H1 (cell line): Measurements from ENCODE around the gene EPHB1. TPM values are rescaled to one million over a fixed set of nuclear protein-coding genes. Genes with fewer than 3 reads are reported as not detected.

Source experiments
- CTCF ChIA-PET: fragments of 300-600 bp; sonication (Branson Sonifier 250); formaldehyde crosslinking; loops from one replicate; lab custom pipeline; 2021; ENCODE audit not compliant: partially characterized antibody; lab: Charles Lee
- POLR2A ChIA-PET: fragments of 300-600 bp; sonication (Branson Sonifier 250); formaldehyde crosslinking; loops from one replicate; lab custom pipeline; 2021; ENCODE audit warnings: inconsistent platforms; ENCODE audit not compliant: partially characterized antibody; lab: Charles Lee
- DNase-seq, 2 experiments: peaks; one replicate each; pipeline versions ENCODE4 v3.0.0 to v3.0.0-alpha.2; 2010 to 2022; ENCODE audit warnings: low spot score in 2 of 2, low read depth in 1 of 2, mixed read lengths in 1 of 2
- FAIRE-seq: peaks from 2 replicates; lab custom pipeline; 2011; peaks lifted over from hg19 to GRCh38; lab: Jason Lieb, UNC
- H2AFZ ChIP-seq: 2 replicates; pipeline ENCODE4 v1.8.1; 2012; ENCODE audit warnings: low read length, inconsistent platforms
- H2AK5ac ChIP-seq: 2 replicates; pipeline ENCODE4 v1.6.1; 2013; ENCODE audit warnings: low read depth, low read length
- H2BK120ac ChIP-seq: replicated peaks from 2 replicates; pipeline ENCODE3; 2013; ENCODE audit warnings: low read depth, low read length, inconsistent platforms
- H2BK12ac ChIP-seq: 2 replicates; pipeline ENCODE4 v1.6.1; 2013; ENCODE audit warnings: low read depth, low read length
- H2BK15ac ChIP-seq: 2 replicates; pipeline ENCODE4 v1.6.1; 2013; ENCODE audit warnings: low read length
- H2BK20ac ChIP-seq: 2 replicates; pipeline ENCODE4 v1.6.1; 2013; ENCODE audit warnings: low read length
- H2BK5ac ChIP-seq: 2 replicates; pipeline ENCODE4 v1.6.1; 2013; ENCODE audit warnings: low read depth, low read length
- H3K14ac ChIP-seq: 2 replicates; pipeline ENCODE4 v1.6.1; 2013; ENCODE audit warnings: inconsistent platforms; ENCODE audit not compliant: insufficient read length
- H3K18ac ChIP-seq: 2 replicates; pipeline ENCODE4 v1.6.1; 2013; ENCODE audit warnings: low read length; ENCODE audit errors: extremely low read depth
- H3K23ac ChIP-seq: 2 replicates; pipeline ENCODE4 v1.6.1; 2013; ENCODE audit warnings: inconsistent platforms; ENCODE audit not compliant: insufficient read length
- H3K23me2 ChIP-seq: 2 replicates; pipeline ENCODE4 v1.6.1; 2013; ENCODE audit warnings: low read depth, low read length
- H3K27ac ChIP-seq: 2 replicates; pipeline ENCODE4 v1.6.1; 2011; ENCODE audit warnings: low read depth, low read length, inconsistent platforms
- H3K27me3 ChIP-seq, 4 experiments: replicated peaks in 1 of 4; 1 replicate in 1 of 4; 2 replicates in 3 of 4; pipeline versions ENCODE4 v1.6.1 to v1.8.1; 2011 to 2013; ENCODE audit warnings: low read length in 3 of 4, mild to moderate bottlenecking in 3 of 4, inconsistent platforms in 2 of 4, mixed read lengths in 2 of 4, moderate library complexity in 1 of 4; ENCODE audit not compliant: control insufficient read depth in 3 of 4, insufficient read depth in 3 of 4; ENCODE audit errors: extremely low read depth in 1 of 4
- H3K36me3 ChIP-seq, 4 experiments: 2 replicates each; pipeline versions ENCODE4 v1.6.1 to v1.8.1; 2011 to 2013; ENCODE audit warnings: mild to moderate bottlenecking in 4 of 4, low read length in 3 of 4, moderate library complexity in 2 of 4, control low read depth in 1 of 4, inconsistent platforms in 1 of 4; ENCODE audit not compliant: insufficient read depth in 4 of 4, control insufficient read depth in 2 of 4
- H3K4ac ChIP-seq: replicated peaks from 2 replicates; pipeline ENCODE3; 2013; ENCODE audit warnings: low read length, low read depth, mixed read lengths, inconsistent platforms; ENCODE audit not compliant: insufficient read length
- H3K4me1 ChIP-seq, 4 experiments: replicated peaks in 1 of 4; 1 replicate in 1 of 4; 2 replicates in 3 of 4; pipeline versions ENCODE4 v1.6.1 to v1.8.1; 2011 to 2013; ENCODE audit warnings: low read length in 3 of 4, inconsistent platforms in 2 of 4, mixed read lengths in 1 of 4; ENCODE audit not compliant: insufficient read depth in 4 of 4, control insufficient read depth in 3 of 4
- H3K4me2 ChIP-seq, 2 experiments: 2 replicates each; pipeline versions ENCODE4 v1.6.1 to v1.8.1; 2011 to 2013; ENCODE audit warnings: low read depth in 2 of 2, low read length in 2 of 2, control low read depth in 1 of 2, inconsistent platforms in 1 of 2, mild to moderate bottlenecking in 1 of 2; ENCODE audit not compliant: insufficient read depth in 1 of 2
- H3K4me3 ChIP-seq, 4 experiments: fragments of 200-600, 300-600 bp in 1 of 4; sonication (generic), shearing (Covaris generic), sonication (Bioruptor Twin) in 1 of 4; 2 replicates each; pipeline versions ENCODE4 v1.5.1 to v1.8.1; 2011 to 2016; ENCODE audit warnings: low read length in 4 of 4, low read depth in 3 of 4, control low read depth in 2 of 4, inconsistent platforms in 2 of 4, mild to moderate bottlenecking in 2 of 4, mixed read lengths in 1 of 4, moderate library complexity in 1 of 4; ENCODE audit not compliant: insufficient read depth in 2 of 4; ENCODE audit errors: extremely low read depth in 1 of 4
- H3K56ac ChIP-seq: replicated peaks from 2 replicates; pipeline ENCODE3; 2013; ENCODE audit warnings: low read depth, mild to moderate bottlenecking, mixed read lengths, low read length, inconsistent platforms; ENCODE audit not compliant: insufficient read length
- H3K79me1 ChIP-seq: 2 replicates; pipeline ENCODE4 v1.6.1; 2013; ENCODE audit warnings: low read depth, low read length, control low read depth
- H3K79me2 ChIP-seq, 2 experiments: 2 replicates each; pipeline versions ENCODE4 v1.6.1 to v1.8.1; 2012 to 2013; ENCODE audit warnings: low read length in 2 of 2, mild to moderate bottlenecking in 2 of 2, inconsistent platforms in 1 of 2; ENCODE audit not compliant: insufficient read depth in 2 of 2, control insufficient read depth in 1 of 2
- H3K9ac ChIP-seq, 4 experiments: replicated peaks in 1 of 4; 1 replicate in 1 of 4; 2 replicates in 3 of 4; pipeline versions ENCODE4 v1.6.1 to v1.8.1; 2011 to 2013; ENCODE audit warnings: low read depth in 3 of 4, low read length in 3 of 4, control low read depth in 2 of 4, mild to moderate bottlenecking in 2 of 4, moderate library complexity in 2 of 4, inconsistent platforms in 1 of 4; ENCODE audit errors: extremely low read depth in 1 of 4
- H3K9me3 ChIP-seq, 2 experiments: 2 replicates each; pipeline versions ENCODE4 v1.6.1 to v1.8.1; 2012 to 2013; ENCODE audit warnings: mild to moderate bottlenecking in 2 of 2, moderate library complexity in 2 of 2, control low read depth in 1 of 2, inconsistent platforms in 1 of 2, low read depth in 1 of 2, low read length in 1 of 2, mixed read lengths in 1 of 2; ENCODE audit not compliant: insufficient read depth in 2 of 2
- H4K20me1 ChIP-seq, 2 experiments: replicated peaks in 1 of 2; 2 replicates each; pipeline versions ENCODE3 to v1.8.1; 2011 to 2013; ENCODE audit warnings: inconsistent platforms in 2 of 2, low read length in 2 of 2, mild to moderate bottlenecking in 1 of 2; ENCODE audit not compliant: insufficient read depth in 2 of 2, control insufficient read depth in 1 of 2
- H4K5ac ChIP-seq: 2 replicates; pipeline ENCODE4 v1.6.1; 2013; ENCODE audit warnings: low read length, low read depth, mixed read lengths, inconsistent platforms; ENCODE audit not compliant: insufficient read length
- H4K8ac ChIP-seq: 2 replicates; pipeline ENCODE4 v1.8.0; 2013; ENCODE audit warnings: mild to moderate bottlenecking, moderate library complexity, low read length, inconsistent platforms; ENCODE audit not compliant: insufficient read depth; ENCODE audit errors: extremely low read depth
- H4K91ac ChIP-seq: replicated peaks from 2 replicates; pipeline ENCODE3; 2013; ENCODE audit warnings: low read length, mixed read lengths, inconsistent platforms; ENCODE audit not compliant: insufficient read length
- BRCA1 ChIP-seq: IDR thresholded peaks from 2 replicates; pipeline ENCODE4 v1.6.1; 2012; ENCODE audit warnings: low read depth, low read length, improper control_type of control experiment
- HDAC6 ChIP-seq: IDR thresholded peaks from one replicate; pipeline ENCODE4 v1.7.1; 2012; ENCODE audit warnings: low read depth, mild to moderate bottlenecking, inconsistent platforms, low read length, moderate library complexity
- POU5F1 ChIP-seq: IDR thresholded peaks from 2 replicates; pipeline ENCODE4 v1.6.1; 2011; ENCODE audit warnings: low read depth, mild to moderate bottlenecking, low read length, moderate library complexity
- SUZ12 ChIP-seq: fragments of 200-600 bp; sonication (generic); IDR thresholded peaks from 2 replicates; pipeline ENCODE4 v1.6.1; 2012; ENCODE audit warnings: mild to moderate bottlenecking, inconsistent platforms, low read length, moderate library complexity, mixed read lengths
- TEAD4 ChIP-seq: IDR thresholded peaks from 2 replicates; pipeline ENCODE4 v1.6.1; 2012; ENCODE audit warnings: low read depth, low read length, inconsistent platforms, mixed read lengths
- WGBS, 2 experiments: shearing (Covaris generic) in 1 of 2; methylation state at CpG; one replicate each; pipeline versions ENCODE4 v1.1.6 to v1.1.7; 2013 to 2015; ENCODE audit warnings: low lambda C conversion rate in 2 of 2, mixed read lengths in 2 of 2, inconsistent platforms in 1 of 2, low coverage in 1 of 2, missing lambda C conversion rate in 1 of 2; ENCODE audit not compliant: insufficient replicate concordance in 2 of 2, insufficient coverage in 1 of 2, insufficient read length in 1 of 2; ENCODE audit errors: extremely low coverage in 1 of 2, missing lambda C conversion rate in 1 of 2; 5-methylcytosine and 5-hydroxymethylcytosine counted together
- polyA plus RNA-seq, 7 experiments: library from polyadenylated mRNA; depleted of rRNA in 3 of 7; stranded (reverse) in 5 of 7; unstranded in 2 of 7; fragments of >200 nt in 5 of 7; fragments of 200-250 nt in 2 of 7; gene quantifications; 1 replicate in 5 of 7; 2 replicates in 1 of 7; 4 replicates in 1 of 7; pipeline versions ENCODE4 v1.2.1 to v1.2.3, GENCODE V29; 2011 to 2013; ENCODE audit warnings: missing spikeins in 2 of 7, mixed read lengths in 2 of 7
- total RNA-seq: library from RNA; stranded (reverse); fragmentation: NEBNext Ultra II Directional; extraction: Animal tissue kit (Norgen Biotek cat#: 25700); gene quantifications from 2 replicates; pipeline ENCODE4 v1.2.1, GENCODE V29; 2021

EPHB1 gene
- total and polyA plus RNA-seq, 2 of the 8 experiments (the other 6 are each of a cell fraction or from before 2014, with no cell fraction given): 3.5 to 5.9 TPM

GRCh38 chr3:135271177-135272025, 476.3 kb downstream of the EPHB1 start:
- H3K56ac ChIP-seq: no peak overlapping the region
- no peak overlapping the region for H2BK5ac ChIP-seq
- CTCF ChIA-PET: interaction anchor here (0.6 to 1.4 kb wide), 8 partner anchors 10 to 233 kb away, joined by 3 to 6 read pairs (median 3); no protein-coding TSS in a partner anchor
- no peaks in the 10 kb centered on the region for H3K79me1 ChIP-seq
- H3K36me3 ChIP-seq: no peaks in the 10 kb centered on the region
- peaks cover 0 to 3% (median 0%) of the 10 kb centered on the region in 4 experiments; a peak in 1 of 7 replicates for H3K4me1 ChIP-seq
- no peak overlapping the region for H3K4me2 ChIP-seq
- H3K4ac ChIP-seq: no peak overlapping the region
- no peak overlapping the region for H3K4me3 ChIP-seq
- H3K9ac ChIP-seq: no peak overlapping the region
- no peaks in the 10 kb centered on the region for H3K27me3 ChIP-seq
- H3K23me2 ChIP-seq: no peaks in the 10 kb centered on the region
- H3K79me2 ChIP-seq: no peaks in the 10 kb centered on the region
- no peak overlapping the region for H3K23ac ChIP-seq
- POLR2A ChIA-PET: no interaction called here
- FAIRE-seq (no peak), DNase-seq (no peak)
- no peak overlapping the region for H2BK12ac ChIP-seq
- no peak overlapping the region for H4K8ac ChIP-seq
- no peaks in the 10 kb centered on the region for H3K9me3 ChIP-seq
- H3K14ac ChIP-seq: no peak overlapping the region
- no peak overlapping the region for H2BK20ac ChIP-seq
- TF ChIP-seq BRCA1 (no peak), HDAC6 (no peak), TEAD4 (no peak), SUZ12 (no peak), POU5F1 (no peak)
- no peak overlapping the region for H4K91ac ChIP-seq
- H2BK120ac ChIP-seq: no peak overlapping the region
- 0 out of 2 replicates have a peak overlapping the region, but pooled peaks have one; percentile 44 for H2AFZ ChIP-seq
- no peak overlapping the region for H3K27ac ChIP-seq
- H4K5ac ChIP-seq: no peak overlapping the region
- 83% methylated on average over 7 of the region's 10 CpGs; no CpG with 5 or more reads in 1 of the 2 experiments for WGBS, 2 experiments
- H3K18ac ChIP-seq: no peak overlapping the region
- H4K20me1 ChIP-seq: no peaks in the 10 kb centered on the region
- no peak overlapping the region for H2AK5ac ChIP-seq
- H2BK15ac ChIP-seq: no peak overlapping the region
